ENCODE results near the gene LGR5. TPM values are rescaled to one million over a fixed set of nuclear protein-coding genes. Genes with fewer than 3 reads are reported as not detected.

LGR5 gene
- total and polyA plus RNA-seq, 2 of the 8 experiments (the other 6 are each of a cell fraction or from before 2014, with no cell fraction given): 0.08 to 0.19 TPM

- WGBS, 2 experiments (ENCODE audit: extremely low coverage in 1 of 2, insufficient coverage in 1 of 2, insufficient read length in 1 of 2, insufficient replicate concordance in 2 of 2, low coverage in 1 of 2, low lambda C conversion rate in 2 of 2, missing lambda C conversion rate in 1 of 2): 100% methylated on average over 1 of the region's 1 CpG; no CpG with 5 or more reads in 1 of the 2 experiments
- Histone ChIP-seq H3K9me3 (ENCODE audit: insufficient read depth in 2 of 2, low read depth in 1 of 2, low read length in 1 of 2) (no peaks in the 10 kb centered on the region), H4K91ac (replicated peaks; ENCODE audit: insufficient read length, low read length) (no peak overlapping the region), H3K14ac (ENCODE audit: insufficient read length) (no peak overlapping the region), H3K79me1 (ENCODE audit: low read depth, low read length) (no peaks in the 10 kb centered on the region), H2BK5ac (ENCODE audit: low read depth, low read length) (no peak overlapping the region), H3K23me2 (ENCODE audit: low read depth, low read length) (peaks cover 4% of the 10 kb centered on the region), H2AFZ (ENCODE audit: low read length) (no peak overlapping the region), H2AK5ac (ENCODE audit: low read depth, low read length) (no peak overlapping the region), H4K5ac (ENCODE audit: insufficient read length, low read depth, low read length) (no peak overlapping the region), H3K4me2 (ENCODE audit: insufficient read depth in 1 of 2, low read depth in 2 of 2, low read length in 2 of 2) (no peak overlapping the region), H3K27ac (ENCODE audit: low read depth, low read length) (no peak overlapping the region), H4K20me1 (replicated peaks in 1 of 2; ENCODE audit: control insufficient read depth in 1 of 2, insufficient read depth in 2 of 2, low read length in 2 of 2) (peaks cover 0 to 2% of the 10 kb centered on the region in 2 experiments), H2BK12ac (ENCODE audit: low read depth, low read length) (no peak overlapping the region), H3K4me3 (ENCODE audit: extremely low read depth in 1 of 4, insufficient read depth in 2 of 4, low read depth in 3 of 4, low read length in 4 of 4) (no peak overlapping the region), H3K36me3 (ENCODE audit: control insufficient read depth in 2 of 4, insufficient read depth in 4 of 4, low read length in 3 of 4) (no peaks in the 10 kb centered on the region), H4K8ac (ENCODE audit: extremely low read depth, insufficient read depth, low read length) (no peak overlapping the region), H2BK20ac (ENCODE audit: low read length) (no peak overlapping the region), H3K27me3 (replicated peaks in 1 of 4; ENCODE audit: control insufficient read depth in 3 of 4, extremely low read depth in 1 of 4, insufficient read depth in 3 of 4, low read length in 3 of 4) (peaks cover 15 to 32% (median 24%) of the 10 kb centered on the region in 4 experiments), H3K9ac (replicated peaks in 1 of 4; ENCODE audit: extremely low read depth in 1 of 4, low read depth in 3 of 4, low read length in 3 of 4) (no peak overlapping the region), H2BK120ac (replicated peaks; ENCODE audit: low read depth, low read length) (no peak overlapping the region), H3K4me1 (replicated peaks in 1 of 4; ENCODE audit: control insufficient read depth in 3 of 4, insufficient read depth in 4 of 4, low read length in 3 of 4) (peaks cover 0 to 6% (median 2%) of the 10 kb centered on the region in 4 experiments; a peak in 5 of 7 replicates), H3K56ac (replicated peaks; ENCODE audit: insufficient read length, low read depth, low read length) (no peak overlapping the region), H3K4ac (replicated peaks; ENCODE audit: insufficient read length, low read depth, low read length) (no peak overlapping the region), H3K23ac (ENCODE audit: insufficient read length) (no peak overlapping the region), H3K79me2 (ENCODE audit: control insufficient read depth in 1 of 2, insufficient read depth in 2 of 2, low read length in 2 of 2) (no peaks in the 10 kb centered on the region), H2BK15ac (ENCODE audit: low read length) (no peak overlapping the region), H3K18ac (ENCODE audit: extremely low read depth, low read length) (no peak overlapping the region)
- DNase-seq (ENCODE audit: low read depth in 1 of 2, low spot score in 2 of 2) (no peak), FAIRE-seq (no peak)
- ChIA-PET POLR2A (ENCODE audit: partially characterized antibody) (no interaction called here), CTCF (ENCODE audit: partially characterized antibody) (interaction anchor here (0.6 to 1.4 kb wide), 2 partner anchors 9 to 10 kb away, joined by 3 read pairs; no protein-coding TSS in a partner anchor)
- TF ChIP-seq ZNF274 (IDR thresholded peaks at IDR 0.05; ENCODE audit: borderline replicate concordance, extremely low read depth, low read length) (no peak), EP300 (IDR thresholded peaks at IDR 0.05; ENCODE audit: borderline replicate concordance in 1 of 2, low read depth in 2 of 2, low read length in 2 of 2) (no peak), POU5F1 (IDR thresholded peaks at IDR 0.05; ENCODE audit: low read depth, low read length) (no peak), EGR1 (IDR thresholded peaks at IDR 0.05; ENCODE audit: borderline replicate concordance, low read depth, low read length) (no peak)
Observed at GRCh38 chr12:71445071-71445470, 5.5 kb downstream of the LGR5 start.
